Neural cell (in vitro differentiated cells): ENCODE measurements around the gene TCN2. TPM values are rescaled to one million over a fixed set of nuclear protein-coding genes. Genes with fewer than 3 reads are reported as not detected.

ENCODE experiments used
- H2AFZ ChIP-seq: fragments of 200-600, 300-800 bp; sonication (generic), shearing (Covaris generic); 2 replicates; pipeline ENCODE4 v1.6.0; 2014; ENCODE audit warnings: low read depth, mild to moderate bottlenecking, antibody characterized with exemption, low read length, moderate library complexity
- H3F3A ChIP-seq: fragments of 200-600 bp; shearing (Covaris generic); 2 replicates; pipeline ENCODE4 v1.6.1; 2016; ENCODE audit warnings: mild to moderate bottlenecking, moderate library complexity, mixed read lengths, antibody characterized with exemption, low read length; ENCODE audit not compliant: insufficient read depth, poor library complexity, severe bottlenecking
- H3K27ac ChIP-seq: fragments of 200-600, 300-800 bp; sonication (generic), shearing (Covaris generic); 2 replicates; pipeline ENCODE4 v1.5.1; 2014; ENCODE audit warnings: mild to moderate bottlenecking, low read length, moderate library complexity
- H3K27me3 ChIP-seq: fragments of 300-800, 200-600 bp; sonication (generic), shearing (Covaris generic); 2 replicates; pipeline ENCODE4 v1.6.0; 2014; ENCODE audit warnings: mild to moderate bottlenecking, low read depth, low read length, moderate library complexity; ENCODE audit not compliant: insufficient read depth
- H3K36me3 ChIP-seq: fragments of 300-800, 200-600 bp; sonication (generic), shearing (Covaris generic); 2 replicates; pipeline ENCODE4 v1.5.1; 2014; ENCODE audit warnings: mild to moderate bottlenecking, antibody characterized with exemption, low read length, moderate library complexity; ENCODE audit not compliant: insufficient read depth
- H3K4me2 ChIP-seq: fragments of 300-800, 200-600 bp; sonication (generic), shearing (Covaris generic); 2 replicates; pipeline ENCODE4 v1.6.0; 2014; ENCODE audit warnings: mild to moderate bottlenecking, low read length
- H3K4me3 ChIP-seq: fragments of 300-800, 200-600 bp; sonication (generic), shearing (Covaris generic); 2 replicates; pipeline ENCODE4 v1.5.1; 2014; ENCODE audit warnings: mild to moderate bottlenecking, low read length, moderate library complexity
- H3K79me2 ChIP-seq: fragments of 200-600 bp; shearing (Covaris generic); replicated peaks from 2 replicates; pipeline ENCODE4 v1.6.0; 2014; ENCODE audit warnings: mild to moderate bottlenecking, low read length, moderate library complexity; ENCODE audit not compliant: insufficient read depth
- H3K9ac ChIP-seq: fragments of 300-800, 200-600 bp; sonication (generic), shearing (Covaris generic); 2 replicates; pipeline ENCODE4 v1.6.1; 2016; ENCODE audit warnings: mild to moderate bottlenecking, low read length, mixed read lengths
- H3K9me2 ChIP-seq: fragments of 200-600 bp; shearing (Covaris generic); 2 replicates; pipeline ENCODE4 v1.6.1; 2016; ENCODE audit warnings: mild to moderate bottlenecking, low read length, mixed read lengths; ENCODE audit not compliant: insufficient read depth
- H3K9me3 ChIP-seq: fragments of 200-600, 300-800 bp; sonication (generic), shearing (Covaris generic); 2 replicates; pipeline ENCODE4 v1.6.1; 2016; ENCODE audit warnings: mild to moderate bottlenecking, mixed run types, low read length, moderate library complexity, mixed read lengths
- H4K20me1 ChIP-seq: fragments of 200-600 bp; shearing (Covaris generic); 2 replicates; pipeline ENCODE4 v1.6.1; 2016; ENCODE audit warnings: mild to moderate bottlenecking, mixed run types; ENCODE audit not compliant: insufficient read depth
- EP300 ChIP-seq: fragments of 450-650 bp; conservative IDR thresholded peaks from 2 replicates; pipeline ENCODE4 v1.6.1; 2014; ENCODE audit warnings: antibody characterized with exemption, mild to moderate bottlenecking, moderate library complexity; ENCODE audit not compliant: poor library complexity, severe bottlenecking
- EZH2 ChIP-seq: fragments of 200-600, 300-800 bp; shearing (Covaris generic), sonication (generic); IDR thresholded peaks from 2 replicates; pipeline ENCODE4 v1.6.1; 2014; ENCODE audit warnings: antibody characterized with exemption, low read length, borderline replicate concordance, mild to moderate bottlenecking; ENCODE audit not compliant: insufficient read depth, poor library complexity, severe bottlenecking
- MXI1 ChIP-seq: fragments of 450-650 bp; conservative IDR thresholded peaks from 2 replicates; pipeline ENCODE4 v1.6.1; 2014; ENCODE audit warnings: antibody characterized with exemption, mild to moderate bottlenecking; ENCODE audit not compliant: poor library complexity, severe bottlenecking
- RAD21 ChIP-seq: fragments of 450-650 bp; conservative IDR thresholded peaks from 2 replicates; pipeline ENCODE4 v1.6.1; 2014; ENCODE audit warnings: antibody characterized with exemption, mild to moderate bottlenecking, moderate library complexity
- SMC3 ChIP-seq: fragments of 450-650 bp; conservative IDR thresholded peaks from 2 replicates; pipeline ENCODE4 v1.6.1; 2014; ENCODE audit warnings: antibody characterized with exemption, mild to moderate bottlenecking, moderate library complexity; ENCODE audit not compliant: poor library complexity
- TAF1 ChIP-seq: IDR thresholded peaks from 2 replicates; pipeline ENCODE4 v1.6.1; 2012; ENCODE audit warnings: low read depth
- polyA plus RNA-seq: library from polyadenylated mRNA; depleted of rRNA; stranded (reverse); fragments of >200 nt; gene quantifications from 2 replicates; pipeline ENCODE4 v1.2.3, GENCODE V29; 2014
- TF ChIP-seq, protein P1 (sequence below): fragments of 450-650 bp; IDR thresholded peaks from 2 replicates; pipeline ENCODE4 v1.5.1; 2014; ENCODE audit warnings: antibody characterized with exemption, mild to moderate bottlenecking, moderate library complexity; ENCODE audit not compliant: poor library complexity, severe bottlenecking
- TF ChIP-seq, protein P2 (sequence below): IDR thresholded peaks from 2 replicates; pipeline ENCODE4 v1.6.1; 2012; ENCODE audit warnings: borderline replicate concordance

The TCN2 gene
- polyA plus RNA-seq, 1 donor from 2014 or later, result 13.0 TPM

DNA sequence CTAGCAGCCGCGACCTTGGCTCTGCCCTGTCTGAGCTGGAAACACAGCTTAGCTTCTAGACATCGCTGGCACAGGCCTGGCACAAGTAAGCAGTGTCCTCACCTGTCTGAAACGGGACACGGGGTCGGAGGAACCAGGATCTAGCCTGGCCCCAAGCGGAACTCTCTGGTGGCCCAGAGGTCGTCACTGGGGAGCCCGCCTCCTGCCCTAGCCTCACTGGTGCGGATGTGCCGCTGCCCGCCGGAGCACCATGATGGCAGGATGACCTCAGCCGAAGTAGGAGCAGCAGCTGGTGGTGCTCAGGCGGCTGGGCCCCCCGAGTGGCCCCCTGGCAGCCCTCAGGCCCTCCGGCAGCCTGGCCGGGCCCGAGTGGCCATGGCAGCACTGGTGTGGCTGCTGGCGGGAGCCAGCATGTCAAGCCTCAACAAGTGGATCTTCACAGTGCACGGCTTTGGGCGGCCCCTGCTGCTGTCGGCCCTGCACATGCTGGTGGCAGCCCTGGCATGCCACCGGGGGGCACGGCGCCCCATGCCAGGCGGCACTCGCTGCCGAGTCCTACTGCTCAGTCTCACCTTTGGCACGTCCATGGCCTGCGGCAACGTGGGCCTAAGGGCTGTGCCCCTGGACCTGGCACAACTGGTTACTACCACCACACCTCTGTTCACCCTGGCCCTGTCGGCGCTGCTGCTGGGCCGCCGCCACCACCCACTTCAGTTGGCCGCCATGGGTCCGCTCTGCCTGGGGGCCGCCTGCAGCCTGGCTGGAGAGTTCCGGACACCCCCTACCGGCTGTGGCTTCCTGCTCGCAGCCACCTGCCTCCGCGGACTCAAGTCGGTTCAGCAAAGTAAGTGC lies 29.5 kb downstream of the TCN2 start:
- Histone ChIP-seq H3K27me3 (no peaks in the 10 kb centered on the region), H3K27ac (no peak overlapping the region), H2AFZ (no peak overlapping the region), H3K4me3 (peak overlapping the region; percentile 73), H3K9me3 (no peaks in the 10 kb centered on the region), H3K36me3 (no peaks in the 10 kb centered on the region), H4K20me1 (no peaks in the 10 kb centered on the region), H3K4me2 (peak overlapping the region; percentile 11), H3K79me2 (no peaks in the 10 kb centered on the region), H3K9me2 (no peaks in the 10 kb centered on the region), H3K9ac (peak overlapping the region; percentile 63), H3F3A (no peaks in the 10 kb centered on the region)
- TF ChIP-seq SMC3, result no peak
- TF ChIP-seq, protein P1, sequence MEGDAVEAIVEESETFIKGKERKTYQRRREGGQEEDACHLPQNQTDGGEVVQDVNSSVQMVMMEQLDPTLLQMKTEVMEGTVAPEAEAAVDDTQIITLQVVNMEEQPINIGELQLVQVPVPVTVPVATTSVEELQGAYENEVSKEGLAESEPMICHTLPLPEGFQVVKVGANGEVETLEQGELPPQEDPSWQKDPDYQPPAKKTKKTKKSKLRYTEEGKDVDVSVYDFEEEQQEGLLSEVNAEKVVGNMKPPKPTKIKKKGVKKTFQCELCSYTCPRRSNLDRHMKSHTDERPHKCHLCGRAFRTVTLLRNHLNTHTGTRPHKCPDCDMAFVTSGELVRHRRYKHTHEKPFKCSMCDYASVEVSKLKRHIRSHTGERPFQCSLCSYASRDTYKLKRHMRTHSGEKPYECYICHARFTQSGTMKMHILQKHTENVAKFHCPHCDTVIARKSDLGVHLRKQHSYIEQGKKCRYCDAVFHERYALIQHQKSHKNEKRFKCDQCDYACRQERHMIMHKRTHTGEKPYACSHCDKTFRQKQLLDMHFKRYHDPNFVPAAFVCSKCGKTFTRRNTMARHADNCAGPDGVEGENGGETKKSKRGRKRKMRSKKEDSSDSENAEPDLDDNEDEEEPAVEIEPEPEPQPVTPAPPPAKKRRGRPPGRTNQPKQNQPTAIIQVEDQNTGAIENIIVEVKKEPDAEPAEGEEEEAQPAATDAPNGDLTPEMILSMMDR, result no peak
- TF ChIP-seq, protein P2, sequence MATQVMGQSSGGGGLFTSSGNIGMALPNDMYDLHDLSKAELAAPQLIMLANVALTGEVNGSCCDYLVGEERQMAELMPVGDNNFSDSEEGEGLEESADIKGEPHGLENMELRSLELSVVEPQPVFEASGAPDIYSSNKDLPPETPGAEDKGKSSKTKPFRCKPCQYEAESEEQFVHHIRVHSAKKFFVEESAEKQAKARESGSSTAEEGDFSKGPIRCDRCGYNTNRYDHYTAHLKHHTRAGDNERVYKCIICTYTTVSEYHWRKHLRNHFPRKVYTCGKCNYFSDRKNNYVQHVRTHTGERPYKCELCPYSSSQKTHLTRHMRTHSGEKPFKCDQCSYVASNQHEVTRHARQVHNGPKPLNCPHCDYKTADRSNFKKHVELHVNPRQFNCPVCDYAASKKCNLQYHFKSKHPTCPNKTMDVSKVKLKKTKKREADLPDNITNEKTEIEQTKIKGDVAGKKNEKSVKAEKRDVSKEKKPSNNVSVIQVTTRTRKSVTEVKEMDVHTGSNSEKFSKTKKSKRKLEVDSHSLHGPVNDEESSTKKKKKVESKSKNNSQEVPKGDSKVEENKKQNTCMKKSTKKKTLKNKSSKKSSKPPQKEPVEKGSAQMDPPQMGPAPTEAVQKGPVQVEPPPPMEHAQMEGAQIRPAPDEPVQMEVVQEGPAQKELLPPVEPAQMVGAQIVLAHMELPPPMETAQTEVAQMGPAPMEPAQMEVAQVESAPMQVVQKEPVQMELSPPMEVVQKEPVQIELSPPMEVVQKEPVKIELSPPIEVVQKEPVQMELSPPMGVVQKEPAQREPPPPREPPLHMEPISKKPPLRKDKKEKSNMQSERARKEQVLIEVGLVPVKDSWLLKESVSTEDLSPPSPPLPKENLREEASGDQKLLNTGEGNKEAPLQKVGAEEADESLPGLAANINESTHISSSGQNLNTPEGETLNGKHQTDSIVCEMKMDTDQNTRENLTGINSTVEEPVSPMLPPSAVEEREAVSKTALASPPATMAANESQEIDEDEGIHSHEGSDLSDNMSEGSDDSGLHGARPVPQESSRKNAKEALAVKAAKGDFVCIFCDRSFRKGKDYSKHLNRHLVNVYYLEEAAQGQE, result no peak
- no peak for TF ChIP-seq RAD21
- no peak for TF ChIP-seq TAF1
- TF ChIP-seq MXI1, result no peak
- TF ChIP-seq EP300, result no peak
- TF ChIP-seq EZH2, result no peak

DNA sequence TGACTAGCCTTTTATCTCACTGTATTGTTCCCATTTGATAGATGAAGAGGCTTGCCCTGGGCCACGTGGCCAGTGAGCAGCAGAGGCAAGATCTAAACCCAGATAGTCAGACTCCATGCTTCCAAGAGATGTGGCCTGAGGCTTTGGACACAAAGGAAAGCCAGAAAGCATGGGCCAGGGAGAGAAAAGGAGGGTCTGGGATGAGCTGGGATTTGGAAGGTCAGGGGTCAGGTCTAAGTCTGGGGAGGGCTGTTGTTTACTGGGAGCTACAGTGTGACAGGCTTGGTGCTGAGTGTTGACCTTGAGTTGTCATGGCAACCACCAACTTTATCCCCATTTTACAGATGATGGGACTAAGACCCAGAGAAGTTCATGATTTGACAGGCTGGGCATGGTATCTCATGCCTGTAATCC lies 30.7 kb downstream of the TCN2 start:
- H3K9me2 ChIP-seq, result no peaks in the 10 kb centered on the region
- H3K36me3 ChIP-seq, result no peaks in the 10 kb centered on the region
- H3K9ac ChIP-seq, result no peak overlapping the region
- no peak overlapping the region for H3K4me3 ChIP-seq
- no peaks in the 10 kb centered on the region for H3F3A ChIP-seq
- no peaks in the 10 kb centered on the region for H3K79me2 ChIP-seq
- no peak overlapping the region for H3K4me2 ChIP-seq
- H3K9me3 ChIP-seq, result no peaks in the 10 kb centered on the region
- no peak overlapping the region for H3K27ac ChIP-seq
- TF ChIP-seq EZH2 (no peak), RAD21 (no peak)
- TF ChIP-seq, protein P2, result no peak
- no peaks in the 10 kb centered on the region for H4K20me1 ChIP-seq
- no peaks in the 10 kb centered on the region for H3K27me3 ChIP-seq
- no peak overlapping the region for H2AFZ ChIP-seq
